IMR-90 (cell line): Measurements from ENCODE around the gene SLC46A2. TPM values are rescaled to one million over a fixed set of nuclear protein-coding genes. Genes with fewer than 3 reads are reported as not detected.

ENCODE experiments used
- ATAC-seq: fragments of 200-7000 bp; cut with Tn5 transposase; 2 replicates; pipeline ENCODE4 v1.9.1; 2020; ENCODE audit warnings: low read depth, mild to moderate bottlenecking, moderate library complexity
- BruUV-seq: library from RNA; stranded (reverse); fragments of 400-500 nt; replicated peaks from 2 replicates; lab custom pipeline; 2021; lab: Mats Ljungman, UMichigan
- CTCF ChIA-PET: fragments of 300-600 bp; formaldehyde crosslinking; extraction: SDS; loops from one replicate; lab custom pipeline; 2021; ENCODE audit warnings: antibody characterized with exemption; lab: Yijun Ruan, JAX
- POLR2A ChIA-PET: fragments of 300-600 bp; sonication (Branson Sonifier 250); formaldehyde crosslinking; loops from one replicate; lab custom pipeline; 2022; ENCODE audit warnings: antibody characterized with exemption; ENCODE audit not compliant: unreplicated experiment; lab: Charles Lee
- DNase-seq: peaks from one replicate; pipeline ENCODE4 v3.0.0; 2013
- H2AFZ ChIP-seq: replicated peaks from 2 replicates; pipeline ENCODE3; 2013; ENCODE audit warnings: low read length, mild to moderate bottlenecking; ENCODE audit not compliant: poor library complexity
- H2AK5ac ChIP-seq: 2 replicates; pipeline ENCODE4 v1.6.1; 2013; ENCODE audit warnings: low read depth, low read length, inconsistent platforms
- H2AK9ac ChIP-seq: replicated peaks from 2 replicates; pipeline ENCODE3; 2013; ENCODE audit warnings: mild to moderate bottlenecking, low read depth, low read length, moderate library complexity; ENCODE audit not compliant: poor library complexity
- H2BK120ac ChIP-seq: 2 replicates; pipeline ENCODE4 v1.6.1; 2013; ENCODE audit warnings: low read depth, low read length, inconsistent platforms
- H2BK15ac ChIP-seq: 3 replicates; pipeline ENCODE4 v1.6.1; 2013; ENCODE audit warnings: low read depth, low read length, inconsistent platforms
- H2BK20ac ChIP-seq: 2 replicates; pipeline ENCODE4 v1.6.1; 2013; ENCODE audit warnings: low read depth, mild to moderate bottlenecking, inconsistent platforms, low read length, moderate library complexity
- H2BK5ac ChIP-seq: 2 replicates; pipeline ENCODE4 v1.6.1; 2013; ENCODE audit warnings: mild to moderate bottlenecking, low read depth, low read length, inconsistent platforms; ENCODE audit not compliant: poor library complexity, severe bottlenecking
- H3K14ac ChIP-seq: replicated peaks from 2 replicates; pipeline ENCODE4 v1.6.1; 2013; ENCODE audit warnings: low read depth, low read length, inconsistent platforms
- H3K18ac ChIP-seq: 2 replicates; pipeline ENCODE4 v1.6.1; 2013; ENCODE audit warnings: low read depth, low read length, control low read depth
- H3K23ac ChIP-seq: 2 replicates; pipeline ENCODE4 v1.6.1; 2013; ENCODE audit warnings: low read depth, low read length, inconsistent platforms
- H3K27ac ChIP-seq: 2 replicates; pipeline ENCODE4 v1.5.1; 2013; ENCODE audit warnings: mild to moderate bottlenecking, control low read depth, low read length; ENCODE audit not compliant: insufficient read depth
- H3K27me3 ChIP-seq: 2 replicates; pipeline ENCODE4 v1.6.1; 2013; ENCODE audit warnings: low read length; ENCODE audit not compliant: control insufficient read depth, insufficient read depth
- H3K36me3 ChIP-seq: 2 replicates; pipeline ENCODE4 v1.6.1; 2013; ENCODE audit warnings: low read length, mixed read lengths; ENCODE audit not compliant: control insufficient read depth, insufficient read depth
- H3K4ac ChIP-seq: 2 replicates; pipeline ENCODE4 v1.6.1; 2013; ENCODE audit warnings: low read depth, low read length, inconsistent platforms
- H3K4me1 ChIP-seq: 2 replicates; pipeline ENCODE4 v1.6.1; 2013; ENCODE audit warnings: low read length, mixed read lengths; ENCODE audit not compliant: control insufficient read depth, insufficient read depth
- H3K4me2 ChIP-seq: 2 replicates; pipeline ENCODE4 v1.6.1; 2013; ENCODE audit warnings: low read depth, mild to moderate bottlenecking, control low read depth, low read length, moderate library complexity
- H3K4me3 ChIP-seq: 2 replicates; pipeline ENCODE4 v1.5.1; 2013; ENCODE audit warnings: low read depth, mild to moderate bottlenecking, control low read depth, low read length, moderate library complexity; ENCODE audit not compliant: insufficient read depth
- H3K56ac ChIP-seq: 2 replicates; pipeline ENCODE4 v1.6.1; 2013; ENCODE audit warnings: low read length, inconsistent platforms; ENCODE audit not compliant: insufficient read depth; ENCODE audit errors: extremely low read depth
- H3K79me1 ChIP-seq, 2 experiments: 2 replicates each; pipeline ENCODE4 v1.6.1; 2013; ENCODE audit warnings: low read length in 2 of 2, inconsistent platforms in 1 of 2, low read depth in 1 of 2
- H3K9ac ChIP-seq: 2 replicates; pipeline ENCODE4 v1.6.1; 2013; ENCODE audit warnings: low read depth, low read length, control low read depth
- H3K9me1 ChIP-seq: 2 replicates; pipeline ENCODE4 v1.6.1; 2013; ENCODE audit warnings: low read length, inconsistent platforms; ENCODE audit not compliant: insufficient read depth
- H3K9me3 ChIP-seq: 2 replicates; pipeline ENCODE4 v1.6.1; 2013; ENCODE audit warnings: low read length; ENCODE audit not compliant: control insufficient read depth, insufficient read depth
- H4K20me1 ChIP-seq: 2 replicates; pipeline ENCODE4 v1.6.1; 2013; ENCODE audit warnings: low read length, inconsistent platforms; ENCODE audit not compliant: insufficient read depth
- H4K5ac ChIP-seq: 2 replicates; pipeline ENCODE4 v1.6.1; 2013; ENCODE audit warnings: mild to moderate bottlenecking, low read depth, low read length, control low read depth
- H4K8ac ChIP-seq, 2 experiments: 2 replicates each; pipeline ENCODE4 v1.6.1; 2013; ENCODE audit warnings: low read depth in 2 of 2, low read length in 2 of 2, control low read depth in 1 of 2, inconsistent platforms in 1 of 2
- H4K91ac ChIP-seq: 2 replicates; pipeline ENCODE4 v1.6.1; 2013; ENCODE audit warnings: low read depth, low read length, inconsistent platforms; ENCODE audit not compliant: insufficient read depth
- BHLHE40 ChIP-seq: fragments of 150-350 bp; IDR thresholded peaks from 2 replicates; pipeline ENCODE4 v1.6.1; 2016; ENCODE audit warnings: mild to moderate bottlenecking, low read depth, low read length
- CEBPB ChIP-seq: IDR thresholded peaks from 2 replicates; pipeline ENCODE4 v1.6.1; 2012; ENCODE audit warnings: low read depth, low read length, improper control_type of control experiment
- CHD1 ChIP-seq: IDR thresholded peaks from 2 replicates; pipeline ENCODE4 v1.6.1; 2012; ENCODE audit warnings: low read depth, low read length, improper control_type of control experiment
- MXI1 ChIP-seq: IDR thresholded peaks from 2 replicates; pipeline ENCODE4 v1.6.1; 2012; ENCODE audit warnings: low read depth, mild to moderate bottlenecking, low read length, moderate library complexity, borderline replicate concordance
- NFE2L2 ChIP-seq: fragments of 150-350 bp; IDR thresholded peaks from 2 replicates; pipeline ENCODE4 v1.6.1; 2016; ENCODE audit warnings: low read depth, mild to moderate bottlenecking, low read length
- POLR2A ChIP-seq: IDR thresholded peaks from 2 replicates; pipeline ENCODE4 v1.6.1; 2012; ENCODE audit warnings: mild to moderate bottlenecking, low read depth, low read length
- RCOR1 ChIP-seq: IDR thresholded peaks from 2 replicates; pipeline ENCODE4 v1.6.1; 2012; ENCODE audit warnings: mild to moderate bottlenecking, low read length, improper control_type of control experiment; ENCODE audit not compliant: insufficient replicate concordance
- RFX5 ChIP-seq: IDR thresholded peaks from 2 replicates; pipeline ENCODE4 v1.8.0; 2012; ENCODE audit warnings: low read depth, mild to moderate bottlenecking, low read length, moderate library complexity
- WGBS, 2 experiments: methylation state at CpG; one replicate each; pipeline versions ENCODE4 v1.1.5 to v1.1.7; 2013; ENCODE audit warnings: missing lambda C conversion rate in 2 of 2; ENCODE audit not compliant: insufficient read length in 1 of 2; ENCODE audit errors: extremely low coverage in 2 of 2; 5-methylcytosine and 5-hydroxymethylcytosine counted together
- dilution Hi-C: fragments of 300-500 bp; cut with HindIII; formaldehyde crosslinking; loops from one replicate; pipeline ENCODE4 v1.14.3; 2018; ENCODE audit warnings: low sequenced_read_pairs; ENCODE audit not compliant: unreplicated experiment
- in situ Hi-C: fragments of 300-500 bp; cut with MboI; formaldehyde crosslinking; loops from 3 replicates; pipeline ENCODE4 v1.14.3; 2019; ENCODE audit warnings: low sequenced_read_pairs, inconsistent platforms, mixed read lengths
- intact Hi-C: fragments of 100-400 bp; cut with micrococcal nuclease; formaldehyde crosslinking; loops from 2 replicates; pipeline ENCODE4 v1.10.0; 2022
- polyA plus RNA-seq, 3 experiments: library from polyadenylated mRNA; depleted of rRNA; stranded (reverse); fragments of >200 nt; gene quantifications; 2 replicates each; pipeline ENCODE4 v1.2.3, GENCODE V29; 2012; ENCODE audit warnings: low replicate concordance in 1 of 3
- total RNA-seq: library from RNA; depleted of rRNA; stranded (reverse); fragments of >200 nt; gene quantifications from 2 replicates; pipeline ENCODE4 v1.2.3, GENCODE V29; 2012
- TF ChIP-seq, protein P1 (sequence below): fragments of 150-350 bp; IDR thresholded peaks from 2 replicates; pipeline ENCODE4 v1.6.1; 2017; ENCODE audit warnings: mild to moderate bottlenecking, antibody characterized with exemption, low read length, low read depth
- TF ChIP-seq, protein P2 (sequence below): fragments of 150-350 bp; IDR thresholded peaks from 2 replicates; pipeline ENCODE4 v1.6.1; 2016; ENCODE audit warnings: low read depth, mild to moderate bottlenecking, low read length, moderate library complexity, borderline replicate concordance

Gene SLC46A2
- total and polyA plus RNA-seq, 2 of the 4 experiments (the other 2 are of a cell fraction) = not detected

DNA sequence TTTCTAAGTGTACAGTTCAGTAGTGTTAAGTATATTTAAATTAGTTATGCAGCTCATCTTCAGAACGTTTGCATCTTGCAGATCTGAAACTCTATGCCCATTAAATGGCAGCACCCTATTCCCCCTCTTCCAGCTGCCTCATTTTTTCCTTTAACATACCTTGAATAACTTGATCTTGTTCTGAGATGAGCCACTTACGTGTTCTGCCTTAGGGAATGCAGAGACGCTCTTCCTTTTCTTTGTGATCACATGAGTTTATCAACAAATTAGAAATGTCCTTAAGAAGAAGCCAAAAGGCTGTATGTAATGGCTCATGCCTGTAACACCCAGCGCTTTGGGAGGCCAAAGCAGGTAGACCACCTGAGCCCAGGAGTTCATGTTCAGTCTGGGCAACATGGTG is 57.6 kb downstream of the SLC46A2 start:
- peaks cover 14% of the 10 kb centered on the region for H3K36me3 ChIP-seq
- H4K91ac ChIP-seq = no peak overlapping the region
- no peak overlapping the region for H4K8ac ChIP-seq
- H3K27ac ChIP-seq = no peak overlapping the region
- no peaks in the 10 kb centered on the region for H3K4me1 ChIP-seq
- no peak overlapping the region for H2BK15ac ChIP-seq
- WGBS, 2 experiments = no CpG with 5 or more reads among the region's 4 CpGs
- H3K18ac ChIP-seq = no peak overlapping the region
- no peak overlapping the region for H2AFZ ChIP-seq
- no peaks in the 10 kb centered on the region for H3K27me3 ChIP-seq
- H4K5ac ChIP-seq = no peak overlapping the region
- H2AK9ac ChIP-seq = no peak overlapping the region
- ATAC-seq (no peak), DNase-seq (no peak)
- no peak overlapping the region for H3K23ac ChIP-seq
- no peak overlapping the region for H2BK120ac ChIP-seq
- BruUV-seq = no TSS peak
- no peaks in the 10 kb centered on the region for H3K9me3 ChIP-seq
- no peak overlapping the region for H3K9ac ChIP-seq
- H3K56ac ChIP-seq = no peak overlapping the region
- H3K9me1 ChIP-seq = 0 out of 2 replicates have a peak, but pooled peaks cover 3% of the 10 kb centered on the region
- no peak overlapping the region for H3K4ac ChIP-seq
- intact Hi-C loops = no loop called here
- H3K4me2 ChIP-seq = no peak overlapping the region
- POLR2A ChIA-PET = no interaction called here
- dilution Hi-C loops = no loop called here
- H3K79me1 ChIP-seq = no peaks in the 10 kb centered on the region; a peak in 1 of 4 replicates
- in situ Hi-C loops = no loop called here
- no peak overlapping the region for H2BK5ac ChIP-seq
- no peak overlapping the region for H3K4me3 ChIP-seq
- no peaks in the 10 kb centered on the region for H4K20me1 ChIP-seq
- H2AK5ac ChIP-seq = no peak overlapping the region
- H3K14ac ChIP-seq = no peak overlapping the region
- TF ChIP-seq, protein P1, sequence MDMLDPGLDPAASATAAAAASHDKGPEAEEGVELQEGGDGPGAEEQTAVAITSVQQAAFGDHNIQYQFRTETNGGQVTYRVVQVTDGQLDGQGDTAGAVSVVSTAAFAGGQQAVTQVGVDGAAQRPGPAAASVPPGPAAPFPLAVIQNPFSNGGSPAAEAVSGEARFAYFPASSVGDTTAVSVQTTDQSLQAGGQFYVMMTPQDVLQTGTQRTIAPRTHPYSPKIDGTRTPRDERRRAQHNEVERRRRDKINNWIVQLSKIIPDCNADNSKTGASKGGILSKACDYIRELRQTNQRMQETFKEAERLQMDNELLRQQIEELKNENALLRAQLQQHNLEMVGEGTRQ = no peak
- no peak for TF ChIP-seq NFE2L2
- no peak for TF ChIP-seq RCOR1
- TF ChIP-seq CEBPB = no peak
- no peak for TF ChIP-seq CHD1
- no peak for TF ChIP-seq MXI1
- no peak for TF ChIP-seq BHLHE40
- no peak for TF ChIP-seq POLR2A
- TF ChIP-seq RFX5 = no peak
- TF ChIP-seq, protein P2, sequence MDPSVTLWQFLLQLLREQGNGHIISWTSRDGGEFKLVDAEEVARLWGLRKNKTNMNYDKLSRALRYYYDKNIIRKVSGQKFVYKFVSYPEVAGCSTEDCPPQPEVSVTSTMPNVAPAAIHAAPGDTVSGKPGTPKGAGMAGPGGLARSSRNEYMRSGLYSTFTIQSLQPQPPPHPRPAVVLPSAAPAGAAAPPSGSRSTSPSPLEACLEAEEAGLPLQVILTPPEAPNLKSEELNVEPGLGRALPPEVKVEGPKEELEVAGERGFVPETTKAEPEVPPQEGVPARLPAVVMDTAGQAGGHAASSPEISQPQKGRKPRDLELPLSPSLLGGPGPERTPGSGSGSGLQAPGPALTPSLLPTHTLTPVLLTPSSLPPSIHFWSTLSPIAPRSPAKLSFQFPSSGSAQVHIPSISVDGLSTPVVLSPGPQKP = no peak
- no peak overlapping the region for H2BK20ac ChIP-seq
- CTCF ChIA-PET = no interaction called here
